HFF-Myc (cell line): ENCODE data around the gene PARP6.

Experiments used
- DNase-seq: peaks from one replicate; pipeline ENCODE4 v3.0.0-alpha.2; 2011; ENCODE audit warnings: low read depth; ENCODE audit errors: extremely low read depth
- H3K4me3 ChIP-seq: replicated peaks from 2 replicates; pipeline ENCODE4 v1.5.1; 2011; ENCODE audit warnings: low read depth, mild to moderate bottlenecking, control low read depth, low read length
- TF ChIP-seq, protein P1 (sequence below): IDR thresholded peaks from 2 replicates; pipeline ENCODE4 v1.5.1; 2012; ENCODE audit warnings: mild to moderate bottlenecking, low read depth, low read length, control low read depth; ENCODE audit errors: missing control alignments

Gene PARP6

GRCh38 chr15:72207558-72208085 lies 64.7 kb downstream of the PARP6 start:
- no peak for DNase-seq
- TF ChIP-seq, protein P1, sequence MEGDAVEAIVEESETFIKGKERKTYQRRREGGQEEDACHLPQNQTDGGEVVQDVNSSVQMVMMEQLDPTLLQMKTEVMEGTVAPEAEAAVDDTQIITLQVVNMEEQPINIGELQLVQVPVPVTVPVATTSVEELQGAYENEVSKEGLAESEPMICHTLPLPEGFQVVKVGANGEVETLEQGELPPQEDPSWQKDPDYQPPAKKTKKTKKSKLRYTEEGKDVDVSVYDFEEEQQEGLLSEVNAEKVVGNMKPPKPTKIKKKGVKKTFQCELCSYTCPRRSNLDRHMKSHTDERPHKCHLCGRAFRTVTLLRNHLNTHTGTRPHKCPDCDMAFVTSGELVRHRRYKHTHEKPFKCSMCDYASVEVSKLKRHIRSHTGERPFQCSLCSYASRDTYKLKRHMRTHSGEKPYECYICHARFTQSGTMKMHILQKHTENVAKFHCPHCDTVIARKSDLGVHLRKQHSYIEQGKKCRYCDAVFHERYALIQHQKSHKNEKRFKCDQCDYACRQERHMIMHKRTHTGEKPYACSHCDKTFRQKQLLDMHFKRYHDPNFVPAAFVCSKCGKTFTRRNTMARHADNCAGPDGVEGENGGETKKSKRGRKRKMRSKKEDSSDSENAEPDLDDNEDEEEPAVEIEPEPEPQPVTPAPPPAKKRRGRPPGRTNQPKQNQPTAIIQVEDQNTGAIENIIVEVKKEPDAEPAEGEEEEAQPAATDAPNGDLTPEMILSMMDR: no peak
- H3K4me3 ChIP-seq: no peak overlapping the region

GRCh38 chr15:72206677-72207000 lies 65.7 kb downstream of the PARP6 start:
- TF ChIP-seq, protein P1: no peak
- DNase-seq: no peak

GRCh38 chr15:72205896-72206676 lies 66.3 kb downstream of the PARP6 start:
- H3K4me3 ChIP-seq: no peak overlapping the region
- TF ChIP-seq, protein P1: no peak
- DNase-seq: no peak

More at GRCh38 chr15:72206677-72207000, 65.7 kb downstream of the PARP6 start:
- H3K4me3 ChIP-seq: no peak overlapping the region

- TF ChIP-seq, protein P1: no peak
- H3K4me3 ChIP-seq: no peak overlapping the region
- DNase-seq: no peak
Observed at GRCh38 chr15:72205273-72205672, 67.1 kb downstream of the PARP6 start.

GRCh38 chr15:72203507-72203837 lies 68.9 kb downstream of the PARP6 start:
- peak; percentile 41 for DNase-seq
- no peak overlapping the region for H3K4me3 ChIP-seq
- TF ChIP-seq, protein P1: no peak

DNA sequence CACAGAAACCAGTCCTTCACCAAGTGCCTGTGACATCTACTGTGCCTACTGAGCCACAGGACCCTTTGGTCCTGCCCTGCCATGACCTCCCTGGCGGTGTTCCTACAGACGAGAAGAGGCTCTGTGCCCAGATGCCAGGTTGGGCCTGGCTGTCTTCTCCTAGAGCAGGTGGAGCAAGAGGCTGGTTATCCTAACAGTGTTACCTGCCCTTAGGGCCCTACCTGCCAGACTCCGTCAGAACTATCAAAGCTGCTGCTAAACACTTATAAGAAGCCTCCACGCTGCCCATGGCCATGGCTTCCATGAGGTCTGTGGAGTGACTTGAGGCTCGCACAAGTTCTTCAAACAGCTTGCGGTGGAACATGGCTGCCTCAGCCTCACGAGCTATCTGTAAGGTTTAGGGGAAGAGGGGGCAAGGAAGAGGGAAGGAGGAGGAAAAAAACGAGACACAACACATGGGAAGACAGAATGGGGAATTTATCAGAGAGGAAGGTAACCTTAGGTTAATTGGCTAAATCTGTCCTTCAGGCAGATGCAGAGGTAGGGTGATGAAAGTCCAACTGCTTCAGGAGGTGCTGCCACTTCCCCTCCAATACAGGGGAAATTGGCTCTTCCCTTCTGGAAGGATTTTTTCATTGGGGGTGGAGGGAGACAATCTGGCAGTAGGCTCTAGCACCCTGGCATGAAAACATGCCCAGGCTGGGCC lies 69.4 kb downstream of the PARP6 start:
- TF ChIP-seq, protein P1: no peak
- DNase-seq: no peak
- no peak overlapping the region for H3K4me3 ChIP-seq

- no peak for DNase-seq
- H3K4me3 ChIP-seq: no peak overlapping the region
- TF ChIP-seq, protein P1: no peak
Observed at GRCh38 chr15:72202302-72202701, 70.1 kb downstream of the PARP6 start.
